GM19397 (cell line): Measurements from ENCODE around the gene EHMT1.
"Not testable (repeated sequence)": the region's sequence is repeated elsewhere in the genome, so short reads cannot be mapped to it uniquely, and the experiment has no call there.

Experiments used
- ATAC-seq: cut with Tn5 transposase; IDR thresholded peaks from one replicate; pipeline ENCODE4 v1.9.1; 2021; ENCODE audit warnings: mild to moderate bottlenecking, moderate library complexity; ENCODE audit not compliant: unreplicated experiment

EHMT1 gene

DNA sequence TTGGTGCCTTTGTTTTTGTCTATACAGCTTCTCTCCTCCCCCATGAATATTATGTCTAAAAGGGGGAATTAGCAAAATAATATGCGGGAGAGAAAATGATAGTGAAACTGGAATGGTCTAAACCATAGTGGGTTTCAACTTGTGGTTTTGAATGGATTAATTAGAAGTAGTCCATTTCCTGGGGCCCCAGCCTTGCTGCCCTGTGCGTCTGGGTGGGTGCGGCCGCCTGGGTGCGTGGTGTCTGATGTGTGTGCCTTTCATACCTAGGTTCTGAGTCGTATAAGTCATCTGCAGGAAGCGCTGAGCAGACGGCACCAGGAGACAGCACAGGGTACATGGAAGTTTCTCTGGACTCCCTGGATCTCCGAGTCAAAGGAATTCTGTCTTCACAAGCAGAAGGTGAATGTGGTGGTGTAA is 138.8 kb downstream of the EHMT1 start:
- no peak for ATAC-seq

DNA sequence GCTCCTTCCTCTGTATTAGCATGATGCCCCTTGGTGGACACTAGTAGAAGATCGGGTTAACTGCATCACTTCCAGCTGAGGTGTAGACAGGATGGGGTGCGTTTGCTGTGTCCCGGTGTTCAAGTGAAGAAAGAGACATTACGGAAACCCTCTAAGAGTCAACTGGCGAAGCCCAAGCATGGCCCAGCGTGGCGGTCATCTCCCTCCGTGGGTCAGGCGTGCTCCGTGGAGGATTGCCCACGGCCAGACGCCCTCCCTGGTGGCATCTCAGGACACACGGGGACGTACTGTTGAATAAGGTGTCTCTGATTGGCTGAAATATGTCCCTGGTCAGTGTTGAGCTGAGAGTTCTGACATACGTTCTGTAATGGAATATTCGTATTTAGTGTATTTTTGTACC is 139.3 kb downstream of the EHMT1 start:
- no peak for ATAC-seq

DNA sequence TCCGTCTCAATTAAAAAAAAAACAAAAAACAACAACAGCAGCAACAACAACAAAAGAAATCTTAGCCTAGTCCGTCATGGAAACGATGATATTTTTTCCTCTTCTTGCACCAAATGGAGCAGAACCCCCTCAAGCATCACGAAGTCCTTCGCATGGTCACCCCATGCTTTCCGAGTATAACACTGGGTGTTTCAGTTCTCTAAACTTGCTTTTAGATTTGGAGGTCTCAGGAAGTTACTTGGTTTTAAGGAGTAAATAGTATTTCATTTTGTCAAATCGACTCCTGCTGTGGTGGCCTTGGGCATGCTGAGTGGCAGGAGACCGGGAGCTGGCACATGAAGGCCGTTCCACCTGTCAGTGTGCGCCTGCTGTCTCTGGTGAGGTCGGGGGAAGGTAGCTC is 140.3 kb downstream of the EHMT1 start:
- no peak for ATAC-seq

DNA sequence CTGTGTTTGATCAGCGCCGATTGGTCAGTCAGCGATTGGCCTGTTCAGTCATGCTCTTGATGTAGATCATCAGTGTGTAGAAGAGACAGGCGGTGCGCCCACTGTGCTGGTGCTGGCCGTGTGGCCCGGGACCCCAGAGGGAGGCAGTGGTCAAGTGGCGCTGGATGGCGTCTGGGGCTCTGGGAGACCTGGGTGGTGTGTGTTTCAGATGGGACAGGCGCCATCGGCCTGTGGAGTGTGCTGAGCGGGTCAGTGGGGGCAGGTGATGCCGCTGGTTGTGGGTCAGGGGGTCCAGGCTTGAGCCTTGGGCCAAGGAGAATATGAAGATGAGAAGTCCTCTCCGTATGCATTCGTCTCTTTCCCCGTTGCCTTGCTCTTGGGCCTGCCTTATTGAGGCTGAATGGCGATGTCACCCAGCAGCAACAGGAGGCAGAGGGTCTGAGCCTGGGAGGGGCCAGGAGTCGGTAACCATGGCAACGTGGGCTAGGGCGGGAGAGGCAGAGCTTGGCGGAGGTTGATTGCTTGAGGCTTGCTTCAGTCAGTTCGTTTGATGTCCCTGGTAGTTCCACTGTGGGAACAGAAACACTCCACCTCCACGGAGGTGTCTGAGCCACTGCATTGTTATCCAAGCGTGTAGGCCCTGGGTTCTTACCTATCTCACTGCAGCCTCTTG is 141.0 kb downstream of the EHMT1 start:
- ATAC-seq, result no peak

DNA sequence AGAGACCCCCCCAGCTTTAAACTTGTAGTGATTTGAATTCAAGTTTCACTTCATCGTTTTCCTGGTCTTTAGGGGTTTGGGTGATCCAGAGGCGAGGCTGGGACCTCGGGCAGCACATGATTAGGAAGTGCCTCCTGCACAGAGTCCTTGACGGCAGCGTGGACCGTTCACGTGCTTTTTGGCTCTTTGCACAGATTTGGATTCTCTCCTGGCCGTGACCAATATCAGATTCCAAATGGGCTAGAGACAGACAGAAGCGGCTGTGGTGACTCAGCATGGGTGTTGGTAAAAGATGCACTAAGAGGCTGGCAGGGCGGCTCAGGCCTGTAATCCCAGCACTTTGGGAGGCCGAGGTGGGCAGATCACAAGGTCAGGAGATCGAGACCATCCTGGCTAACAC is 141.6 kb downstream of the EHMT1 start:
- no peak for ATAC-seq

DNA sequence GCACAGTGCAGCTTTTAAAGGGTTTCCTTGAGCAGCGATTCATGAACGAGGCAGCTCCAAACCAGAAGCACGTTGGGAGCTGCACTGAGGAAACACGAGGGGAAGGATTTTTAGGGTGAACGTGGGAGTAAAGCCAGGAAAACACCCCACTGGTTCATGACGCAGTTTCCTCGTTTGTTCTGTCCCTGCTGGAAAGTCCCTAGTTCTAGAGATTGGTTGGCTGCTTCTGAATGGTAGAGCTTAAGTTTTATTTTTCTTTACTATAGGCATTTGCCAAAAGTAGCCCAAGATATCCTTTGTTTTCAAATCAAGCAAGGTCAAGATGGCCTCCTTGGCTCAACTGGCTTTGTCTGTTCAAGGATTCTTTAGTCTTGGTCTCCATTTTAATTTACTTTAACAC is 142.2 kb downstream of the EHMT1 start:
- no peak for ATAC-seq

DNA sequence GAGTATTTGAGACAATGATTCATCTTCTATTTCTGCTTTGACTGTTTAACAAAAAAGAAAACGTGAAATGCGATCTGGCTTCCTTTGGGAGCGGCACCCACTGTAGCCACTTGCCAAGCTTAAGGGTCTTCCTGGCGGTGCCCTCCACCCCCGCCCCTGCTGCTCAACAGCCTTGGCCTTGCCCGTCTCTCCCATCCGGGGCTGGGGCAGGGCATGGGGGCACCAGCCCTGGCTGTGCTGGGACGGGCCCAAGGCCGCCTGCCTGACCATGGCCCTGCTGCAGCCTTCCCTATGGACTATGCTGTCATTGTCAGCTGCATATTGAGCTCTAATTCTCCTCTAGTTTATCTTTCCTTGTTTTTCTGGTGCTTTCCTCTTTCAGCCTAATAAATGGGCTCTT is 143.0 kb downstream of the EHMT1 start:
- ATAC-seq, result no peak

DNA sequence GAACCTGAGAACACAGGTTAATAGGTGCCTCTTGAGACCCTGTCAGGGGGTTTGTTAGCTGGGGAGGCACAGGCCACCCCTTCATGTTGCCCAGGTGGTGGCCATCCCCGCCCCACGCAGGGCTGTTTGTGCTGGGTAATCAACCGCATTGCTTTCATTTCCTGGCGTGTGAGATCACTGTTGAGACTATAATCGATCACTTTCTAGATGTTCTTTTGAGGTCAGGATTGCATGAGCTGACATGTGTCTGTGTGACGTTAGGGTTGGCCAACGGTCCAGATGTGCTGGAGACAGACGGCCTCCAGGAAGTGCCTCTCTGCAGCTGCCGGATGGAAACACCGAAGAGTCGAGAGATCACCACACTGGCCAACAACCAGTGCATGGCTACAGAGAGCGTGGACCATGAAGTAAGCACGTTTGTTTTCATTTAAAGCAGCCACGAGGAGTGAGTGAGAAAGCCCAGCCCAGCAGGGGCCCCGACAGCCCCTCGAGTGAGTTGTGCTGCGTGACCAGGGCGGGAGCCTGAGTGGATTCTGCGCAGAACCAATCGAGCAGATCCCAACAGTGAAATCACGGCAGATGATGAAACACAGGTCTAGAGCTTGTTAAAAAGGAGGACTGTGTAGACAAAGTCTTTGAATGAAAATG is 143.7 kb downstream of the EHMT1 start:
- peak; percentile 50 for ATAC-seq

DNA sequence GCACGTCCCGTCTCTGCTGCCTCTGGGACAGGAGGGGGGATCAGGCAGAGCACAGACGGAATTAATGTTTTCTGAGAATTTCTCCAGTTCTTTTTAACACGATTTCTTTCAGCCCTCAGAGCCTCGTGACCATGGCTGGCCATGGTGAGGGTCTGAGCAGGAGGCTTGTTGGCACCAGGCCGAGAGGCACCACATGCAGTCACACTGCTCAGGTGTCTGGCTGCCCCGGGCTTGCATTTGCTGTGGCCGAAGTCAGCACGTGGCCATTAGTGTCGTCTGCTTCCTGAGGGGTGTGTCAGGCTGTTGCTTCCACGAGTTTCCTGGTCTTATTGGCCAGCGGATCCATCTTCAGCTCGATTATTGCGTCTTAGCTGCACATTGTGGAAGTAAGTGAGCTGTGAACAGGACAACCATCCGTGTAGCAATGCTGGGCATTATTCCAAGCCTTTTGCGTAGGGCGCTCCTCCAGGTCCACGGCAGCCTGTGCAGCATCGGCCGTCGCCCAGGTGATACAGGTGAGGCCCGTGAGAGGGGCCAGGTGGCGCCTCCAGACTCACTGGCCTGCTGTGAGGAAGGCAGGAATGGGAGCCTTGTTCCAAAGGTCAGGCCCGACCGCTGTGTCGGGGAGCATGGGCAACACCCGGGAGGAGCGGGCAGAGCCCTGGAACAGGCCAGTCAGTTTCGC is 144.6 kb downstream of the EHMT1 start:
- ATAC-seq, result no peak

DNA sequence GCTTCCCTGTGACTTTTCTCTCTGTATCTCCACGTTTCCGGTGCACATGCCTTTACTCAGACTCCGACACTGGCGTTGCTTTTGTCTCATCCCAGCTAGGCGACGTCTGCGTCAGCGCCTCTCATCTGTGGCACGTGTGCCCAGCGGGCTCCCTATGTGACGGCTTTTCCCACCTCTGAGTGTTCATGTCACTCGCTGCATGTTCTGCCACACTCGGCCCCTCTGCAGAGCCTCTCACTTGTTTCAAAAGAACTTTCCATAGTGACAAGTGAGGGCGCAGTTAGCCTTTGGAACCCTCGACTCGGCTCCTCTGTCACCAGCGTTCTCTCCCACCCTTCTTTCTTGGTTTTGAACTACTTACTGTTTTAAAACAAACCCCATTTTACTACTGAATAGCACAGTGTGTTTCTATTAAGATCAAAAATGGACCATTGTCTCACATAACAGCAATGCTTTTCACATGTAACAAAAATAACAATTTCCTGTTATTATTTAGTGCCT is 145.4 kb downstream of the EHMT1 start:
- ATAC-seq, result no peak

DNA sequence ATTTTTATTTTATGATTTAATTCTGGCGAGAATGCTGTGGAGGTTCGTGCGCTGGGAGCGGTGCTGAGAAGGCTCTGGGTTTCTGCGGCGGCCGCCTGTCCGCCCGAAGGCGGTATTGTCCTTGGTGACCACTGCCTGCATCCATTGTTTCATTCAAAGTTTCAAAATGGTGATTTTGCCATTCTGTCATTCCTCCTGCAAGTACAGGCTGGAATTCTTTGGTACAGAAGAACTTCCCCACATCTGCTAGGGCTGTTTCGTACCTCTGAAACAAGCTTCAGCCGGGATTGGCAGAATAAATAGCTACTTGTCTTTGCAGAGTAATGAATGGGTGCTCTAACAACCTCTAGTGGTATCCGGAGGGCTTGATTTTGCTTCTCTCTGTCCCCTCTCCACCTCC is 146.2 kb downstream of the EHMT1 start:
- no peak for ATAC-seq

DNA sequence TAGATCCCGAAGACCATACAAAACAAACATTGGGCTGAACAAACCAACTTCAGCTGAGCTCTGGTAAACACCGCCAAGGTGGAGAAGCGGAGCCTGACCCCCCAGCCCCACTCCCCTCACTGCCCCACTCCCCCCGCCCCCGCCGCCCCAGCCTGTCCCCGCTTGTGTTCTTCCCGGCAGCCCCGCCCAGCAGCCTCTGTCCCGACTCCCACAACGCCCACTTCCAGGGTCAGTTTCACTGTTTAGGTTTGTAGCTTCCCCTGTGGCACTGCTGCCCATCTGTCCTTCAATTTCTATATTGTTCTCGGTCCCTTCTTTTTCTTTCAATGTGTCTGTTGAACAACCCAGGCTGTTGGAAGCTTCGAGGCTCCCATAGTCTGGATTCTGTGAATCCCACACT is 146.7 kb downstream of the EHMT1 start:
- ATAC-seq, result no peak

DNA sequence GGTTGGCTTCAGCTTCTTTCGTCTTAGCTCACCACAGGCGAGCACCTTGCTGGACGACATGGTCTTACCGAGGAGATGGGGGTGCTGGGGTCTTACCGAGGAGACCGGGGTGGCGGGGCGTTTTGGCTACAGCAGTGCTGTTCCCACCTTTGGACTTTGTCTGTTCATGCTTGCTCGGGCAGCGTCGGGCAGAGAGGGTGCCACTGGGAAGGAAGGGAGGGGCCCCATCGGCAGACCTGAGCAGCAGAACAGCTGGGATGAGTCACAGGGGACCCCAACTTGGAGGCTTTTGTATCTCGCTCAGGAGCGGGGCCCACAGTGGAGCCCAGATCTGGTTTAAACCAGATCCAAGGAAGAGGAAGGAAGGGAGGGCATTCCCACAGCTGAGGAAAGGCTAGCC is 152.8 kb downstream of the EHMT1 start:
- ATAC-seq, result no peak

DNA sequence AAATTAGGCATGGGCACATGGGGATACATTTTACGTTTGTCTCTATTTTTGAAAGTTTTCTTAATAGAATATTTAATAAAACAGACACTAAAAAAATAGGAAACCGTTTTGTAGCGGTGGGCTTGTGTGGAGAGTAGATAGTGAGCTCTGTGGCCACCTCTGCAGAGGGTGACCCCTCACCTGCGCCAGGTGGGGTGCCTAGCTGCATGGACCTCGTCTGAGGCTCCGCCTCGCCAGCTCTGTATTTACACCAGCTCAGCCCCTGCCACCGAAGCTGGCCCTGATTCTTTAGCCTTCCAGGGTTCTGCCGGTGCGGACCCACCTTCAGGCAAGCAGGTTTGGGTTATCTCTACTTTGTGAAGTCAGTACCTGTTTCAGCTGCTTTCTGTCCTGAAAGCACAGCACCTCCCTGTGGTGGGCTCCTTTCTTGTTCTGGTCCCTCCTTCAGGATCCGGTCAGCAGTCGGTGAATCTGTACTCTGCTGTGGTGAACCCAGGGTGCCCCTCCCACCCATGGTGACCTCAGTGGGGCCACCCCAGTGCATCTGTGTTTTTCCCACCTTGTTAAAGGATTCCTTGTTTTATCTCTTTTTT is 153.6 kb downstream of the EHMT1 start:
- ATAC-seq, result no peak

DNA sequence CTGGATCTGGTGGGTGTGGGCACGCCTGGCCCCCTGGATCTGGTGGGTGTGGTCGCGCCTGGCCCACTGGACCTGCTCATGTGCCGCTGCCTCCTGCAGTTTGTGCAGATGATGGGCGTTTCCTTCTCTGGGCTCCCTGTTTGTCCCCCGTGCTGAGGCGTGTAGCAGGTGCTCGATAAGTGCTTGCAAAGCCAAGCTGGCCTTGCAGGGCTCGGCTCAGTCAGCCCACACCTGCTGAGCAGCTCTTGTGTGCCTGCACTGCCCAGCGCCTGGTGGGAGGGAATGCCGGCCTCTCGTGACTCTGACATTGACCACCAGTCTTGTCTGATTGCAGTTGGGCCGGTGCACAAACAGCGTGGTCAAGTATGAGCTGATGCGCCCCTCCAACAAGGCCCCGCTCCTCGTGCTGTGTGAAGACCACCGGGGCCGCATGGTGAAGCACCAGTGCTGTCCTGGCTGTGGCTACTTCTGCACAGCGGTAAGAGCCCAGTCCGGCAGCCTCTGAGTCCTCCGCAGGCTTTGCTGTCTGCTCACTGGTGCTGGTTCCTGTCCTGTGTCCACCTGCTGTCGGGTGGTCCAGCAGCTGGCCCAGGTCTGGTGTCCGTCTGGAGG is 156.1 kb downstream of the EHMT1 start:
- ATAC-seq, result no peak

DNA sequence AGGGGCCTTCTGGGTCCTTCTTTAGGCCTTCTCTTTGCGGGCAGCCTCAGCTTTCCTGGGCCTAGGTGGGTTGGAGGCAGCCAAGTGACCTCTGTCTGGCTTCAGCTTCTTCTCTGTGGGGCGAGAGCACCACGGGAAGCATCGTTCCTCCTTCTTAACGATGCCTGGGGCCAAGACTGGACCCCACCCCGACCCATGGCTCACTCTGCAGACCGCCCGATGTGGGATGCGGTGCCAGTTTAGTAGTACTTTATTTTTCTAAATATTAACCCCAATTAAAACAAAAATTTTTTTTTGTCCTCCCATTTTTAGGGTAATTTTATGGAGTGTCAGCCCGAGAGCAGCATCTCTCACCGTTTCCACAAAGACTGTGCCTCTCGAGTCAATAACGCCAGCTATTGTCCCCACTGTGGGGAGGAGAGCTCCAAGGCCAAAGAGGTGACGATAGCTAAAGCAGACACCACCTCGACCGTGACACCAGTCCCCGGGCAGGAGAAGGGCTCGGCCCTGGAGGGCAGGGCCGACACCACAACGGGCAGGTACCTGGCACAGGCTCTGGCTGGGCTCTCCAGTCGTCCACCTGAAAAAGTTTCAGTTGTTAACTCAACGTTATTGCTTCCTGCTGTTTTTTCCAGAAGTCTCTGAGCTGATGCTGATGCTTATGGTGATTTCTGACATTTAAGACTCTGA is 157.6 kb downstream of the EHMT1 start:
- ATAC-seq, result no peak

DNA sequence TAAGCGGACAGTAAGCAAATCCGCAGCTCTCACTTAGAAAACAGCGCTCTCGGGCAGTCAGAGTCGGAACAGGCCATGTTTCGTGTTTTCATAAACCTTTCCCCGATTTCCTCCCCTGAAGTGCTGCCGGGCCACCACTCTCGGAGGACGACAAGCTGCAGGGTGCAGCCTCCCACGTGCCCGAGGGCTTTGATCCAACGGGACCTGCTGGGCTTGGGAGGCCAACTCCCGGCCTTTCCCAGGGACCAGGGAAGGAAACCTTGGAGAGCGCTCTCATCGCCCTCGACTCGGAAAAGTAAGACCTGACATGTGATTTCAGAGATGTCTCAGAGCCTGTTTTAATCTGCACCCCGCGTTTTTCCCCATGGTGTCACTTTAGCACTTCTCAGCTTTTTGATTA is 159.0 kb downstream of the EHMT1 start:
- no peak for ATAC-seq

DNA sequence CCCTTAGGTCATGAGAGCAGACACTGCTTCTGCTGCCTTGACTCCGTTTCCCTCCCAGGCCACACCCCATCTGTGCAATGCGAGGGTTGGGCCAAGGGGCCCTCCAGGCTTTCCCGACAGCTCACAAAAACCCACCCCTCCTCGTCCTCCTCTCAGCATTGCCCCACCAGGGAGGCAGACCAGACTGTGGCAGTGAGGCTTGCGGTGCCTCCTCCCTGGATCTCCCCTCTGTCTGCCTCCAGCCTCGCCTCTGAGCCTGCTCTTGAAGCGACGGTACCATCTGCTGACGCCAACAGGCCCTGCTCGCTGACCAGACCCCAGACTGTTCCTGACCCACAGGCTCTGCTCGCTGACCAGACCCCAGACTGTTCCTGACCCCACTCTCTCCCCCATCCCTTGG is 159.5 kb downstream of the EHMT1 start:
- ATAC-seq, result no peak

DNA sequence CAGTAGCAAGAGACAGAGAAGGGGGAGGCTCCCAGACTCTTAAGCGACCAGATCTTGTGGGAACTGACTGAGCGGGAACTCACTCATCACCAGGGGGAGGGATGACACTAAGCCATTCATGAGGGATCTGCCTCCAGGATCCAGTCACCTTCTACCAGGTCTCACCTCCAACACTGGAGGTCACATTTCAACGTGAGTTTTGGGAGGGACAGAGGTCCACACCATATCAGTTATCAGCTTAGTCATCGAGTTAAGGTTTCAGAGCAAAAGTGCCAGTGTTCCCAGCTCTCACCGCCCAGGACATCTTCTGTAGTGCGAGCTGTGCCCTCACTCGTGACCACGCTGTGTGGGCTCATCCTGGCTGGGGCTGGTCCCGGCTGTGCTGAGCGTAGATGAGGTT is 160.1 kb downstream of the EHMT1 start:
- no peak for ATAC-seq

DNA sequence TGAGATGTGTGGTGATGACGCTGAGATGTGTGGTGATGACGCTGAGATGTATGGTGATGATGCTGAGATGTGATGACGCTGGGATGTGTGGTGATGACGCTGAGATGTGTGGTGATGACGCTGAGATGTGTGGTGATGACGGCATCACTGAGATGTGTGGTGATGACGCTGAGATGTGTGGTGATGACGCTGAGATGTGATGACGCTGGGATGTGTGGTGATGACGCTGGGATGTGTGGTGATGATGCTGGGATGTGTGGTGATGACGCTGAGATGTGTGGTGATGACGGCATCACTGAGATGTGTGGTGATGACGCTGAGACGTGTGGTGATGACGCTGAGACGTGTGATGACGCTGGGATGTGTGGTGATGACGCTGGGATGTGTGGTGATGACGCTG is 161.2 kb downstream of the EHMT1 start:
- not testable (repeated sequence) for ATAC-seq
